ENCODE measurements around the gene TRIM41. TPM values are rescaled to one million over a fixed set of nuclear protein-coding genes. Genes with fewer than 3 reads are reported as not detected.

The TRIM41 gene
- total and polyA plus RNA-seq, 9 of the 15 experiments (the other 6 are each of a cell fraction or from before 2014, with no cell fraction given), result 1.8 to 47.6 (median 20.9) TPM

- TF ChIP-seq TFE3 (CRISPR knock-in tag; IDR thresholded peaks at IDR 0.05) (no peak), AFF1 (IDR thresholded peaks at IDR 0.05; ENCODE audit: low read depth in 1 of 2, partially characterized antibody in 2 of 2) (no peak), BCOR (IDR thresholded peaks at IDR 0.05) (no peak), ERF (CRISPR knock-in tag; IDR thresholded peaks at IDR 0.05) (no peak; the same call in 1 of the 2 replicates), CHCHD3 (CRISPR knock-in tag; IDR thresholded peaks at IDR 0.05) (no peak), RBM22 (IDR thresholded peaks at IDR 0.05; ENCODE audit: low read depth, low read length, poor library complexity, severe bottlenecking) (no peak), ZNF561 (CRISPR knock-in tag; conservative IDR thresholded peaks at IDR 0.05) (no peak), ZNF175 (CRISPR knock-in tag; IDR thresholded peaks at IDR 0.05; ENCODE audit: low read depth) (no peak), ZNF232 (CRISPR knock-in tag; IDR thresholded peaks at IDR 0.05) (no peak), USF1 (CRISPR knock-in tag; IDR thresholded peaks at IDR 0.05) (no peak), ZNF75A (CRISPR knock-in tag; IDR thresholded peaks at IDR 0.05) (no peak), ATF2 (CRISPR knock-in tag; IDR thresholded peaks at IDR 0.05) (no peak), ZNF277 (CRISPR knock-in tag; IDR thresholded peaks at IDR 0.05; ENCODE audit: borderline replicate concordance) (no peak), RBM17 (IDR thresholded peaks at IDR 0.05; ENCODE audit: borderline replicate concordance, low read depth, low read length) (no peak), FOXA1 (IDR thresholded peaks at IDR 0.05; ENCODE audit: borderline replicate concordance) (no peak), HMBOX1 (IDR thresholded peaks at IDR 0.05) (no peak), STAG1 (CRISPR knock-in tag; IDR thresholded peaks at IDR 0.05; ENCODE audit: borderline replicate concordance) (no peak)
Observed at GRCh38 chr5:181246276-181247049, 23.4 kb downstream of the TRIM41 start (continued).

Measured in K562 (cell line).